HepG2 (cell line): Measurements from ENCODE around the gene SLC22A7. TPM values are rescaled to one million over a fixed set of nuclear protein-coding genes. Genes with fewer than 3 reads are reported as not detected.

ENCODE experiments used
- ARNT ChIP-seq: fragments of 450-650 bp; IDR thresholded peaks from 2 replicates; pipeline ENCODE4 v1.6.1; 2017
- MNT ChIP-seq: fragments of 450-650 bp; IDR thresholded peaks from 2 replicates; pipeline ENCODE4 v1.6.1; 2016
- ZNF780A ChIP-seq: sonication (generic); formaldehyde crosslinking; IDR thresholded peaks from 2 replicates; pipeline ENCODE4 v1.8.0; 2022; ENCODE audit warnings: mild to moderate bottlenecking, missing genetic modification reagents, moderate library complexity
- polyA plus RNA-seq, 8 experiments: library from polyadenylated mRNA; depleted of rRNA in 3 of 8; stranded (reverse) in 7 of 8; unstranded in 1 of 8; fragments of >200 nt; fragmentation: Illumina TruSeq in 4 of 8; extraction: Trizol in 4 of 8; gene quantifications; 2 replicates each; pipeline versions ENCODE4 v1.2.1 to v1.2.3, GENCODE V29; 2011 to 2016; ENCODE audit warnings: low read depth in 4 of 8, missing spikeins in 1 of 8, mixed read lengths in 1 of 8; ENCODE audit not compliant: insufficient read depth in 1 of 8
- total RNA-seq, 5 experiments: library from RNA; depleted of rRNA; stranded (reverse); fragments of >200 nt; fragmentation: Illumina TruSeq; extraction: Trizol; gene quantifications; 2 replicates each; pipeline ENCODE4 v1.2.3, GENCODE V29; 2016; ENCODE audit warnings: low read depth in 1 of 5
- TF ChIP-seq, protein P1 (sequence below), 2 experiments: fragments of 450-650 bp in 1 of 2; sonication (generic) in 1 of 2; formaldehyde crosslinking in 1 of 2; IDR thresholded peaks; 2 replicates each; pipeline versions ENCODE4 v1.6.1 to v1.8.0; 2016 to 2022; ENCODE audit warnings: antibody characterized with exemption in 1 of 2, mild to moderate bottlenecking in 1 of 2, missing genetic modification reagents in 1 of 2
- TF ChIP-seq, protein P2 (sequence below): sonication (generic); formaldehyde crosslinking; IDR thresholded peaks from 2 replicates; pipeline ENCODE4 v1.8.0; 2022; ENCODE audit warnings: mild to moderate bottlenecking, missing genetic modification reagents, moderate library complexity

SLC22A7 gene
- total and polyA plus RNA-seq, 2 of the 13 experiments (the other 11 are each of a cell fraction or from before 2014, with no cell fraction given), result 5.3 to 22.6 TPM

DNA sequence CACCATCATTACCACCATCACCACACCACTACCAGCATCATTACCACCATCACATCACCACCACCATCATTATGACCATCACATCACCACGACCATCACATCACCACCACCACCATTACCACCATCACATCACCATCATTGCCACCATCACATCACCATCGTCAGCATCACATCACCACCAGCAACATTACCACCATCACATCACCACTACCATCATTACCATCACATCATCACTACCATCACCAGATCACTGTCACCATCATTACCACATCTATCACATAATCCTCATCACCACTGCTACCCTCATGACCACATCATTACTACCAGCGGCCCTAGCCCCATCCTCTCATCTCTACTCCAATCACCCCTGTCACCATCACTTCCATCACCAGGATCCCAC lies 3.5 kb upstream of the SLC22A7 start (continued):
- TF ChIP-seq, protein P1, sequence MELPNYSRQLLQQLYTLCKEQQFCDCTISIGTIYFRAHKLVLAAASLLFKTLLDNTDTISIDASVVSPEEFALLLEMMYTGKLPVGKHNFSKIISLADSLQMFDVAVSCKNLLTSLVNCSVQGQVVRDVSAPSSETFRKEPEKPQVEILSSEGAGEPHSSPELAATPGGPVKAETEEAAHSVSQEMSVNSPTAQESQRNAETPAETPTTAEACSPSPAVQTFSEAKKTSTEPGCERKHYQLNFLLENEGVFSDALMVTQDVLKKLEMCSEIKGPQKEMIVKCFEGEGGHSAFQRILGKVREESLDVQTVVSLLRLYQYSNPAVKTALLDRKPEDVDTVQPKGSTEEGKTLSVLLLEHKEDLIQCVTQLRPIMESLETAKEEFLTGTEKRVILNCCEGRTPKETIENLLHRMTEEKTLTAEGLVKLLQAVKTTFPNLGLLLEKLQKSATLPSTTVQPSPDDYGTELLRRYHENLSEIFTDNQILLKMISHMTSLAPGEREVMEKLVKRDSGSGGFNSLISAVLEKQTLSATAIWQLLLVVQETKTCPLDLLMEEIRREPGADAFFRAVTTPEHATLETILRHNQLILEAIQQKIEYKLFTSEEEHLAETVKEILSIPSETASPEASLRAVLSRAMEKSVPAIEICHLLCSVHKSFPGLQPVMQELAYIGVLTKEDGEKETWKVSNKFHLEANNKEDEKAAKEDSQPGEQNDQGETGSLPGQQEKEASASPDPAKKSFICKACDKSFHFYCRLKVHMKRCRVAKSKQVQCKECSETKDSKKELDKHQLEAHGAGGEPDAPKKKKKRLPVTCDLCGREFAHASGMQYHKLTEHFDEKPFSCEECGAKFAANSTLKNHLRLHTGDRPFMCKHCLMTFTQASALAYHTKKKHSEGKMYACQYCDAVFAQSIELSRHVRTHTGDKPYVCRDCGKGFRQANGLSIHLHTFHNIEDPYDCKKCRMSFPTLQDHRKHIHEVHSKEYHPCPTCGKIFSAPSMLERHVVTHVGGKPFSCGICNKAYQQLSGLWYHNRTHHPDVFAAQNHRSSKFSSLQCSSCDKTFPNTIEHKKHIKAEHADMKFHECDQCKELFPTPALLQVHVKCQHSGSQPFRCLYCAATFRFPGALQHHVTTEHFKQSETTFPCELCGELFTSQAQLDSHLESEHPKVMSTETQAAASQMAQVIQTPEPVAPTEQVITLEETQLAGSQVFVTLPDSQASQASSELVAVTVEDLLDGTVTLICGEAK (IDR thresholded peaks at IDR 0.05), result peak; percentile 8; the same call in 1 of the 2 replicates
- TF ChIP-seq, protein P1 (CRISPR knock-in tag; IDR thresholded peaks at IDR 0.05), result no peak
- TF ChIP-seq, protein P2, sequence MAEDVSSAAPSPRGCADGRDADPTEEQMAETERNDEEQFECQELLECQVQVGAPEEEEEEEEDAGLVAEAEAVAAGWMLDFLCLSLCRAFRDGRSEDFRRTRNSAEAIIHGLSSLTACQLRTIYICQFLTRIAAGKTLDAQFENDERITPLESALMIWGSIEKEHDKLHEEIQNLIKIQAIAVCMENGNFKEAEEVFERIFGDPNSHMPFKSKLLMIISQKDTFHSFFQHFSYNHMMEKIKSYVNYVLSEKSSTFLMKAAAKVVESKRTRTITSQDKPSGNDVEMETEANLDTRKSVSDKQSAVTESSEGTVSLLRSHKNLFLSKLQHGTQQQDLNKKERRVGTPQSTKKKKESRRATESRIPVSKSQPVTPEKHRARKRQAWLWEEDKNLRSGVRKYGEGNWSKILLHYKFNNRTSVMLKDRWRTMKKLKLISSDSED (CRISPR knock-in tag), result no peak
- TF ChIP-seq MNT (0 out of 2 replicates have a peak, but pooled peaks have one; percentile 15), ARNT (peak; percentile 93; the same call in 1 of the 2 replicates), ZNF780A (CRISPR knock-in tag) (0 out of 2 replicates have a peak, but pooled peaks have one; percentile 34)
